GM11168 (cell line): Measurements from ENCODE around the gene PIH1D1.
"Not testable (repeated sequence)": the region's sequence is repeated elsewhere in the genome, so short reads cannot be mapped to it uniquely, and the experiment has no call there.

Experiments
- in situ Hi-C: fragments of 300-500 bp; cut with MboI; formaldehyde crosslinking; loops from one replicate; pipeline ENCODE4 v1.12.0; 2022; ENCODE audit warnings: low sequenced_read_pairs; ENCODE audit not compliant: unreplicated experiment

Gene PIH1D1

GRCh38 chr19:49458567-49458903 is 6.9 kb upstream of the PIH1D1 start:
- in situ Hi-C loops, result no loop called here

- in situ Hi-C loops, result no loop called here
These were observed 4.7 kb upstream of the PIH1D1 start for GRCh38 chr19:49456326-49456725.

GRCh38 chr19:49455773-49456172 is 4.2 kb upstream of the PIH1D1 start:
- in situ Hi-C loops, result no loop called here

GRCh38 chr19:49453757-49454240 is 2.2 kb upstream of the PIH1D1 start:
- in situ Hi-C loops, result no loop called here

- in situ Hi-C loops, result no loop called here
These were observed 1.6 kb upstream of the PIH1D1 start, which contains the start of gene ALDH16A1 for GRCh38 chr19:49453013-49453756. TSS of gene ALDH16A1 (plus strand) at chr19:49453225. CDS start at chr19:49453332, 107 bp downstream.

GRCh38 chr19:49450405-49450804 is 1.2 kb downstream of the PIH1D1 start:
- in situ Hi-C loops, result no loop called here

GRCh38 chr19:49448432-49448786 is 3.2 kb downstream of the PIH1D1 start:
- in situ Hi-C loops, result no loop called here

GRCh38 chr19:49447485-49448431 is 3.9 kb downstream of the PIH1D1 start:
- in situ Hi-C loops, result no loop called here

- in situ Hi-C loops, result no loop called here
These were observed 5.6 kb downstream of the PIH1D1 start for GRCh38 chr19:49445997-49446396.

GRCh38 chr19:49444100-49444700 is 7.4 kb downstream of the PIH1D1 start:
- in situ Hi-C loops, result not testable (repeated sequence)

- in situ Hi-C loops, result no loop called here
These were observed 8.1 kb downstream of the PIH1D1 start for GRCh38 chr19:49443366-49444099.

- in situ Hi-C loops, result no loop called here
These were observed 8.7 kb downstream of the PIH1D1 start for GRCh38 chr19:49442771-49443365.

- in situ Hi-C loops, result no loop called here
These were observed 9.3 kb downstream of the PIH1D1 start for GRCh38 chr19:49442354-49442753.

- in situ Hi-C loops, result no loop called here
These were observed 9.7 kb downstream of the PIH1D1 start for GRCh38 chr19:49441960-49442350.

GRCh38 chr19:49441210-49441959 is 10.2 kb downstream of the PIH1D1 start, which contains the start of gene SLC17A7:
TSS of gene SLC17A7 (minus strand) at chr19:49441527. CDS start at chr19:49441379, 148 bp downstream.
- in situ Hi-C loops, result no loop called here

GRCh38 chr19:49440439-49441209 is 11.0 kb downstream of the PIH1D1 start:
- in situ Hi-C loops, result no loop called here

GRCh38 chr19:49439836-49440235 is 11.8 kb downstream of the PIH1D1 start:
- in situ Hi-C loops, result no loop called here

GRCh38 chr19:49438261-49438660 is 13.4 kb downstream of the PIH1D1 start:
- in situ Hi-C loops, result no loop called here
